Posterior cingulate gyrus (tissue), 11 donors: Measurements from ENCODE around the gene B4GALT3.

Experiments
- DNase-seq, 10 donors: peaks; one replicate each; pipeline versions ENCODE4 v3.0.0 to v3.0.0-alpha.2; 2020 to 2021; ENCODE audit warnings: mixed read lengths in 3 of 10
- intact Hi-C: fragments of 100-400 bp; cut with DNase I; formaldehyde crosslinking; loops from one replicate; pipeline ENCODE4 v1.15.1; 2023

Gene B4GALT3

GRCh38 chr1:161191971-161192370 is 14.7 kb upstream of the B4GALT3 start:
- intact Hi-C loops = loop anchor here (5.0 to 10.0 kb wide), 2 partner anchors 35 to 193 kb away; partner anchors contain the start of gene TOMM40L
- DNase-seq = peak in 1 of 10 donors; percentile 68

GRCh38 chr1:161190962-161191521 is 13.7 kb upstream of the B4GALT3 start:
- intact Hi-C loops = loop anchor here (5.0 to 10.0 kb wide), 2 partner anchors 36 to 194 kb away; partner anchors contain the start of gene TOMM40L
- peak in 4 of 10 donors; percentile 41 to 92 (median 70) for DNase-seq

GRCh38 chr1:161189036-161189435 is 11.7 kb upstream of the B4GALT3 start:
- DNase-seq = no peak
- intact Hi-C loops = no loop called here

GRCh38 chr1:161188381-161188780 is 11.1 kb upstream of the B4GALT3 start:
- intact Hi-C loops = no loop called here
- peak in 1 of 10 donors; percentile 5 for DNase-seq

GRCh38 chr1:161187311-161187710 is 10.0 kb upstream of the B4GALT3 start:
- intact Hi-C loops = no loop called here
- peak in 2 of 10 donors; percentile 74 to 76 for DNase-seq

- DNase-seq = no peak
- intact Hi-C loops = no loop called here
Measured at GRCh38 chr1:161185732-161186311, 8.5 kb upstream of the B4GALT3 start.

- intact Hi-C loops = no loop called here
- DNase-seq = peak in 7 of 10 donors; percentile 48 to 94 (median 74)
Measured at GRCh38 chr1:161185282-161185682, 8.0 kb upstream of the B4GALT3 start.

- intact Hi-C loops = no loop called here
- DNase-seq = peak in 1 of 10 donors; percentile 11
Measured at GRCh38 chr1:161182214-161182613, 4.9 kb upstream of the B4GALT3 start.

GRCh38 chr1:161180639-161181038 is 3.3 kb upstream of the B4GALT3 start:
- no peak for DNase-seq
- intact Hi-C loops = no loop called here

- DNase-seq = peak in 1 of 10 donors; percentile 12
Measured at GRCh38 chr1:161179698-161180097, 2.4 kb upstream of the B4GALT3 start.

GRCh38 chr1:161177936-161178244 is 583 bp upstream of the B4GALT3 start:
- intact Hi-C loops = loop anchor here (10.0 kb wide), 1 partner anchor 47 kb away; the partner anchor contains the start of genes APOA2 and TOMM40L
- no peak for DNase-seq

More at GRCh38 chr1:161179698-161180097, 2.4 kb upstream of the B4GALT3 start:
- intact Hi-C loops = loop anchor here (10.0 kb wide), 1 partner anchor 45 kb away; the partner anchor contains the start of genes APOA2 and TOMM40L

- intact Hi-C loops = loop anchor here (10.0 kb wide), 1 partner anchor 48 kb away; the partner anchor contains the start of genes APOA2 and TOMM40L
- peak in 2 of 10 donors; percentile 22 to 53 for DNase-seq
Measured at GRCh38 chr1:161176468-161177111, 717 bp downstream of the B4GALT3 start.

- peak in 2 of 10 donors; percentile 61 to 63 for DNase-seq
- intact Hi-C loops = loop anchor here (10.0 kb wide), 1 partner anchor 49 kb away; the partner anchor contains the start of genes APOA2 and TOMM40L
Measured at GRCh38 chr1:161175771-161176453, 1.4 kb downstream of the B4GALT3 start.

GRCh38 chr1:161174911-161175310 is 2.4 kb downstream of the B4GALT3 start:
- intact Hi-C loops = loop anchor here (10.0 kb wide), 1 partner anchor 50 kb away; the partner anchor contains the start of genes APOA2 and TOMM40L
- DNase-seq = peak in 2 of 10 donors; percentile 62 to 66

- intact Hi-C loops = loop anchor here (10.0 kb wide), 1 partner anchor 51 kb away; the partner anchor contains the start of genes APOA2 and TOMM40L
- DNase-seq = peak in 2 of 10 donors; percentile 44 to 65
Measured at GRCh38 chr1:161173711-161174110, 3.6 kb downstream of the B4GALT3 start.

GRCh38 chr1:161172776-161173376 is 4.4 kb downstream of the B4GALT3 start:
- intact Hi-C loops = loop anchor here (10.0 kb wide), 1 partner anchor 52 kb away; the partner anchor contains the start of genes APOA2 and TOMM40L

GRCh38 chr1:161172349-161172748 is 5.0 kb downstream of the B4GALT3 start:
- intact Hi-C loops = loop anchor here (10.0 kb wide), 1 partner anchor 52 kb away; the partner anchor contains the start of genes APOA2 and TOMM40L
- DNase-seq = peak in 2 of 10 donors; percentile 4

More at GRCh38 chr1:161172776-161173376, 4.4 kb downstream of the B4GALT3 start:
- DNase-seq = peak in 3 of 10 donors; percentile 4 to 49 (median 8)

- peak in 2 of 10 donors; percentile 62 to 83 for DNase-seq
- intact Hi-C loops = loop anchor here (10.0 kb wide), 1 partner anchor 53 kb away; the partner anchor contains the start of genes APOA2 and TOMM40L
Measured at GRCh38 chr1:161171696-161172095, 5.6 kb downstream of the B4GALT3 start.

- peak in 1 of 10 donors; percentile 37 for DNase-seq
- intact Hi-C loops = loop anchor here (10.0 kb wide), 1 partner anchor 54 kb away; the partner anchor contains the start of genes APOA2 and TOMM40L
Measured at GRCh38 chr1:161171191-161171590, 6.1 kb downstream of the B4GALT3 start.
